Ishikawa (cell line): Measurements from ENCODE around the gene FHL5.

ENCODE experiments used
- CEBPB ChIP-seq: IDR thresholded peaks from 2 replicates; pipeline ENCODE4 v1.6.1; 2012
- CREB1 ChIP-seq: IDR thresholded peaks from 2 replicates; pipeline ENCODE4 v1.6.1; 2012; ENCODE audit warnings: low read depth
- EGR1 ChIP-seq: IDR thresholded peaks from 2 replicates; pipeline ENCODE4 v1.6.1; 2012
- EP300 ChIP-seq: IDR thresholded peaks from 2 replicates; pipeline ENCODE4 v1.6.1; 2012; ENCODE audit warnings: borderline replicate concordance
- FOXM1 ChIP-seq: IDR thresholded peaks from 2 replicates; pipeline ENCODE4 v1.6.1; 2012; ENCODE audit warnings: low read depth, borderline replicate concordance
- MAX ChIP-seq: IDR thresholded peaks from 2 replicates; pipeline ENCODE4 v1.6.1; 2012
- NFIC ChIP-seq: IDR thresholded peaks from 2 replicates; pipeline ENCODE4 v1.6.1; 2012
- RAD21 ChIP-seq: IDR thresholded peaks from 2 replicates; pipeline ENCODE4 v1.6.1; 2012; ENCODE audit warnings: low read depth
- TAF1 ChIP-seq: IDR thresholded peaks from 2 replicates; pipeline ENCODE4 v1.6.1; 2012; ENCODE audit warnings: low read depth, mild to moderate bottlenecking
- TCF12 ChIP-seq: IDR thresholded peaks from 2 replicates; pipeline ENCODE4 v1.6.1; 2012; ENCODE audit warnings: low read depth
- TEAD4 ChIP-seq: IDR thresholded peaks from 2 replicates; pipeline ENCODE4 v1.6.1; 2012
- YY1 ChIP-seq: IDR thresholded peaks from 2 replicates; pipeline ENCODE4 v1.6.1; 2012; ENCODE audit warnings: low read depth
- ZBTB7A ChIP-seq: IDR thresholded peaks from 2 replicates; pipeline ENCODE4 v1.6.1; 2012; ENCODE audit warnings: low read depth
- TF ChIP-seq, protein P1 (sequence below): IDR thresholded peaks from 2 replicates; pipeline ENCODE4 v1.6.1; 2012
- TF ChIP-seq, protein P2 (sequence below): IDR thresholded peaks from 2 replicates; pipeline ENCODE4 v1.6.1; 2012; ENCODE audit warnings: low read depth, mild to moderate bottlenecking

Gene FHL5, protein sequence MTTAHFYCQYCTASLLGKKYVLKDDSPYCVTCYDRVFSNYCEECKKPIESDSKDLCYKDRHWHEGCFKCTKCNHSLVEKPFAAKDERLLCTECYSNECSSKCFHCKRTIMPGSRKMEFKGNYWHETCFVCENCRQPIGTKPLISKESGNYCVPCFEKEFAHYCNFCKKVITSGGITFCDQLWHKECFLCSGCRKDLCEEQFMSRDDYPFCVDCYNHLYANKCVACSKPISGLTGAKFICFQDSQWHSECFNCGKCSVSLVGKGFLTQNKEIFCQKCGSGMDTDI

DNA sequence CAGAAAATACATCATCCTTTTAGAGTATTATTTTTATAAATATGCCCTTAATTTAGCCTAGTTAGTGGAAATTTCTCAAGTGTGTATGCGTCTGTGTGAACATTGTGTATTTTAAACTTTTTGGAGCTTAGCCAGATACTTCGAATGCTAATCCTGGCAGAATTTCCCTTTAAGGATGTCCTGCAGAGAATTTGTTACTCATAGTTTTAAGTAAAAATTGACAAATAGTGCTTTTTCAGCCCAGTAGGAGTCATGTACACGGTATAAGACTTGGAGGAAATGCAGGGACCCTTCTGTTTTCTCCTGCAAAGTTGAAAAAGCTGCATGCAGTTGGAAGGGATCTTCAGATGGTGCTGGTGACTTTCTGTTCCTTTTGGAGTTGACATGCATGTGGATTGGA lies at the start of gene FHL5:
FHL5 (plus strand) TSS at position 243 of the 400 bp plus-strand sequence. CDS start 40,486 bp downstream, outside the sequence.
- TF ChIP-seq MAX = no peak
- no peak for TF ChIP-seq EGR1
- TF ChIP-seq EP300 = no peak
- no peak for TF ChIP-seq TCF12
- no peak for TF ChIP-seq ZBTB7A
- TF ChIP-seq TEAD4 = no peak
- TF ChIP-seq RAD21 = no peak

DNA sequence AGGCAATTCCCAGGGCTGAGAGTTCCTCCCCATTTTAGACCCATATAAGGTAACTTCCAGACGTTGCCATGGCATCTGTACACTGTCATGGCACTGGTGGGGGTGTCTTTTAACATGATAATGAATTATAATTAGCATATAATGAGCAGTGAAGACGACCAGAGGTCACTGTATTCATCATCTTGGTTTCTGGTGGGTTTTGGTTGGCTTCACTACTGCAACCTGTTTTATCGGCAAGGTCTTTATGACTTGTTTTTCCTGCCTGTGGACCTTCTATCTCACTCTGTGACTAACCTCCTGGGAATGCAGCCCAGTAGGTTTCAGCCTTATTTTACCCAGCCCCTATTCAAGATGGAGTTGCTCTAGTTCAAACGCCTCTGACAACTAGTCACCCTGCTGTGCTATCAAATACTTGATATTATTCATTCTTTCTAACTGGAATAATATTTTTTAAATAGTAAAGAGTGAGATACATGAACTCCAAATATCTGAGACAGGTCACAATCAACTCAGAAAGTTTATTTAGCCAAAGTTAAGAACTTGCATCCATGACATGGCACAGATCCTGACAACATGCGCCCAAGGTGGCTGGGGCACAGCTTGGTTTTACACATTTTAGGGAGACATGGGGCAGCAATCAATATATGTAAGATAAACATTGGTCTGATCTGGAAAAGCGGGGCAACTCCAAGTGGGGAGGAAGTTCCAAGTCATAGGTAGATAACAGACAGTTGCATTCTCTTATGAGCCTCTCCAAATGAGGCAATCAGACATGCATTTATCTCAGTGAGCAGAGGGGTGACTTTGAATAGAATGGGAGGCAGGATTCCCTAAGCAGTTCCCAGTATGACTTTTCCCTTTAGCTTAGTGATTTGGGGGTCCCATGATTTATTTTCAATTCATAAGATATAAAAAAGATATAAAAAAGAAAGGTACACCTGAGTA lies 42.5 kb upstream of the FHL5 start:
- TF ChIP-seq, protein P1, sequence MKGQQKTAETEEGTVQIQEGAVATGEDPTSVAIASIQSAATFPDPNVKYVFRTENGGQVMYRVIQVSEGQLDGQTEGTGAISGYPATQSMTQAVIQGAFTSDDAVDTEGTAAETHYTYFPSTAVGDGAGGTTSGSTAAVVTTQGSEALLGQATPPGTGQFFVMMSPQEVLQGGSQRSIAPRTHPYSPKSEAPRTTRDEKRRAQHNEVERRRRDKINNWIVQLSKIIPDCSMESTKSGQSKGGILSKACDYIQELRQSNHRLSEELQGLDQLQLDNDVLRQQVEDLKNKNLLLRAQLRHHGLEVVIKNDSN = no peak
- TF ChIP-seq TEAD4 (peak; percentile 81), EGR1 (no peak), TAF1 (no peak), YY1 (peak; percentile 70), TCF12 (0 out of 2 replicates have a peak, but pooled peaks have one; percentile 34), RAD21 (no peak), CEBPB (no peak), NFIC (no peak; the same call in 1 of the 2 replicates), CREB1 (no peak), MAX (no peak; the same call in 1 of the 2 replicates), FOXM1 (peak; percentile 24; the same call in 1 of the 2 replicates), EP300 (0 out of 2 replicates have a peak, but pooled peaks have one; percentile 30), ZBTB7A (no peak)
- TF ChIP-seq, protein P2, sequence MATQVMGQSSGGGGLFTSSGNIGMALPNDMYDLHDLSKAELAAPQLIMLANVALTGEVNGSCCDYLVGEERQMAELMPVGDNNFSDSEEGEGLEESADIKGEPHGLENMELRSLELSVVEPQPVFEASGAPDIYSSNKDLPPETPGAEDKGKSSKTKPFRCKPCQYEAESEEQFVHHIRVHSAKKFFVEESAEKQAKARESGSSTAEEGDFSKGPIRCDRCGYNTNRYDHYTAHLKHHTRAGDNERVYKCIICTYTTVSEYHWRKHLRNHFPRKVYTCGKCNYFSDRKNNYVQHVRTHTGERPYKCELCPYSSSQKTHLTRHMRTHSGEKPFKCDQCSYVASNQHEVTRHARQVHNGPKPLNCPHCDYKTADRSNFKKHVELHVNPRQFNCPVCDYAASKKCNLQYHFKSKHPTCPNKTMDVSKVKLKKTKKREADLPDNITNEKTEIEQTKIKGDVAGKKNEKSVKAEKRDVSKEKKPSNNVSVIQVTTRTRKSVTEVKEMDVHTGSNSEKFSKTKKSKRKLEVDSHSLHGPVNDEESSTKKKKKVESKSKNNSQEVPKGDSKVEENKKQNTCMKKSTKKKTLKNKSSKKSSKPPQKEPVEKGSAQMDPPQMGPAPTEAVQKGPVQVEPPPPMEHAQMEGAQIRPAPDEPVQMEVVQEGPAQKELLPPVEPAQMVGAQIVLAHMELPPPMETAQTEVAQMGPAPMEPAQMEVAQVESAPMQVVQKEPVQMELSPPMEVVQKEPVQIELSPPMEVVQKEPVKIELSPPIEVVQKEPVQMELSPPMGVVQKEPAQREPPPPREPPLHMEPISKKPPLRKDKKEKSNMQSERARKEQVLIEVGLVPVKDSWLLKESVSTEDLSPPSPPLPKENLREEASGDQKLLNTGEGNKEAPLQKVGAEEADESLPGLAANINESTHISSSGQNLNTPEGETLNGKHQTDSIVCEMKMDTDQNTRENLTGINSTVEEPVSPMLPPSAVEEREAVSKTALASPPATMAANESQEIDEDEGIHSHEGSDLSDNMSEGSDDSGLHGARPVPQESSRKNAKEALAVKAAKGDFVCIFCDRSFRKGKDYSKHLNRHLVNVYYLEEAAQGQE = no peak

GRCh38 chr6:96521306-96521643 lies 41.7 kb upstream of the FHL5 start:
- TF ChIP-seq, protein P2 = no peak
- TF ChIP-seq TCF12 (no peak), FOXM1 (no peak), ZBTB7A (no peak), RAD21 (no peak), NFIC (no peak), EGR1 (no peak), MAX (no peak), CEBPB (no peak), YY1 (no peak), CREB1 (no peak), TEAD4 (no peak), TAF1 (no peak), EP300 (no peak)
- TF ChIP-seq, protein P1 = no peak

GRCh38 chr6:96521644-96522464 lies 41.1 kb upstream of the FHL5 start, which contains the start of gene UFL1:
TSS of gene UFL1 (plus strand) at chr6:96521806. CDS start at chr6:96521874, 68 bp downstream.
- TF ChIP-seq EGR1 (peak; percentile 51; the same call in 1 of the 2 replicates), CEBPB (no peak), RAD21 (no peak), ZBTB7A (no peak), TEAD4 (no peak), MAX (peak; percentile 65), TAF1 (peak; percentile 94), FOXM1 (0 out of 2 replicates have a peak, but pooled peaks have one; percentile 13), TCF12 (peak; percentile 57; the same call in 1 of the 2 replicates), NFIC (peak; percentile 5; the same call in 1 of the 2 replicates), EP300 (0 out of 2 replicates have a peak, but pooled peaks have one; percentile 41), CREB1 (0 out of 2 replicates have a peak, but pooled peaks have one; percentile 42), YY1 (peak; percentile 91)
- TF ChIP-seq, protein P1 = 0 out of 2 replicates have a peak, but pooled peaks have one; percentile 14
- TF ChIP-seq, protein P2 = 0 out of 2 replicates have a peak, but pooled peaks have one; percentile 24
